K562 (cell line): ENCODE data around the gene RAB25. TPM values are rescaled to one million over a fixed set of nuclear protein-coding genes. Genes with fewer than 3 reads are reported as not detected.

ENCODE experiments used
- ATAC-seq: fragments of 200-7000 bp; cut with Tn5 transposase; 3 replicates; pipeline ENCODE4 v1.9.1; 2020; ENCODE audit warnings: moderate library complexity
- BruUV-seq: library from RNA; stranded (reverse); fragments of 400-500 nt; replicated peaks from 2 replicates; lab custom pipeline; 2021; lab: Mats Ljungman, UMichigan
- CTCF ChIA-PET: fragments of 300-600 bp; formaldehyde crosslinking; extraction: SDS; loops from one replicate; lab custom pipeline; 2021; ENCODE audit warnings: low intra/inter-chr PET ratio; lab: Yijun Ruan, JAX
- POLR2A ChIA-PET: fragments of 300-600, 350-650 bp; sonication (Branson Sonifier 250); formaldehyde crosslinking; extraction: SDS; loops from one replicate; lab custom pipeline; 2021; ENCODE audit warnings: antibody characterized with exemption, inconsistent platforms; lab: Yijun Ruan, JAX
- DNase-seq, 4 experiments: peaks; one replicate each; pipeline versions ENCODE4 v3.0.0 to v3.0.0-alpha.2; 2011 to 2018; ENCODE audit warnings: low spot score in 3 of 4, mixed read lengths in 3 of 4; ENCODE audit errors: extremely low read depth in 1 of 4
- FAIRE-seq: peaks from 2 replicates; lab custom pipeline; 2011; peaks lifted over from hg19 to GRCh38; lab: Jason Lieb, UNC
- H2AFZ ChIP-seq: 2 replicates; pipeline ENCODE4 v1.6.0; 2011; ENCODE audit warnings: low read depth, low read length, control low read depth, inconsistent platforms
- H3K27ac ChIP-seq: fragments of 200-600 bp; 3 replicates; pipeline ENCODE4 v1.8.0; 2011; ENCODE audit warnings: low read depth, mild to moderate bottlenecking, control low read depth, inconsistent platforms, low read length, moderate library complexity, mixed read lengths; ENCODE audit errors: extremely low read depth
- H3K27me3 ChIP-seq, 2 experiments: fragments of 300-600 bp in 1 of 2; 2 replicates in 1 of 2; 3 replicates in 1 of 2; pipeline versions ENCODE4 v1.6.0 to v1.8.0; 2011; ENCODE audit warnings: inconsistent platforms in 2 of 2, low read length in 2 of 2, mild to moderate bottlenecking in 1 of 2, mixed read lengths in 1 of 2, moderate library complexity in 1 of 2; ENCODE audit not compliant: control insufficient read depth in 2 of 2, insufficient read depth in 2 of 2
- H3K36me3 ChIP-seq: fragments of 300-600 bp; 3 replicates; pipeline ENCODE4 v1.8.0; 2011; ENCODE audit warnings: mild to moderate bottlenecking, low read length, inconsistent platforms; ENCODE audit not compliant: control insufficient read depth, insufficient read depth
- H3K4me1 ChIP-seq, 2 experiments: fragments of 200-600 bp in 1 of 2; replicated peaks in 1 of 2; 2 replicates in 1 of 2; 3 replicates in 1 of 2; pipeline versions ENCODE4 v1.5.1 to v1.8.0; 2011; ENCODE audit warnings: inconsistent platforms in 2 of 2, low read length in 2 of 2, mild to moderate bottlenecking in 1 of 2, mixed read lengths in 1 of 2, moderate library complexity in 1 of 2; ENCODE audit not compliant: control insufficient read depth in 2 of 2, insufficient read depth in 2 of 2
- H3K4me2 ChIP-seq: 2 replicates; pipeline ENCODE4 v1.6.1; 2011; ENCODE audit warnings: low read length, control low read depth, inconsistent platforms, mixed read lengths; ENCODE audit not compliant: insufficient read depth
- H3K4me3 ChIP-seq: fragments of 200-600 bp; sonication (generic), shearing (Covaris generic); 2 replicates; pipeline ENCODE4 v1.5.1; 2016; ENCODE audit warnings: control low read depth, inconsistent platforms
- H3K79me2 ChIP-seq: fragments of 200-600 bp; 3 replicates; pipeline ENCODE4 v1.8.0; 2011; ENCODE audit warnings: low read length, inconsistent platforms; ENCODE audit not compliant: control insufficient read depth, insufficient read depth
- H3K9ac ChIP-seq, 2 experiments: 2 replicates each; pipeline versions ENCODE4 v1.6.0 to v1.6.1; 2011; ENCODE audit warnings: low read depth in 2 of 2, low read length in 2 of 2, control low read depth in 1 of 2, inconsistent platforms in 1 of 2, mild to moderate bottlenecking in 1 of 2, mixed read lengths in 1 of 2; ENCODE audit not compliant: insufficient read depth in 1 of 2
- H3K9me1 ChIP-seq: one replicate; pipeline ENCODE4 v1.6.0; 2011; ENCODE audit warnings: inconsistent platforms, mild to moderate bottlenecking, low read length, moderate library complexity; ENCODE audit not compliant: control insufficient read depth, insufficient read depth
- H3K9me3 ChIP-seq: replicated peaks from 2 replicates; pipeline ENCODE4 v1.5.1; 2011; ENCODE audit warnings: low read depth, low read length, inconsistent platforms; ENCODE audit not compliant: control insufficient read depth, insufficient read depth
- H4K20me1 ChIP-seq: replicated peaks from 2 replicates; pipeline ENCODE4 v1.6.1; 2011; ENCODE audit warnings: low read length, inconsistent platforms, mixed read lengths; ENCODE audit not compliant: control insufficient read depth, insufficient read depth
- KDM1A ChIP-seq, 2 experiments: fragments of 450-650 bp; IDR thresholded peaks; 2 replicates each; pipeline ENCODE4 v1.6.1; 2016; ENCODE audit warnings: mild to moderate bottlenecking in 2 of 2
- ZNF668 ChIP-seq: fragments of 250-450 bp; sonication (Bioruptor Pico); IDR thresholded peaks from 2 replicates; pipeline ENCODE4 v1.8.0; 2022; ENCODE audit warnings: mild to moderate bottlenecking, inconsistent platforms
- WGBS: fragments of 100-300 bp; shearing (Covaris generic); methylation state at CpG from one replicate; pipeline ENCODE4 v1.1.6; 2016; ENCODE audit warnings: low coverage, mixed read lengths; ENCODE audit not compliant: insufficient coverage; ENCODE audit errors: missing lambda C conversion rate; 5-methylcytosine and 5-hydroxymethylcytosine counted together
- in situ Hi-C: fragments of 300-500 bp; cut with MboI; formaldehyde crosslinking; loops from 4 replicates; pipeline ENCODE4 v1.15.0; 2018; ENCODE audit warnings: inconsistent platforms, mixed read lengths
- intact Hi-C: fragments of 100-400 bp; cut with micrococcal nuclease; formaldehyde crosslinking; loops from 2 replicates; pipeline ENCODE4 v1.14.2; 2022
- polyA plus RNA-seq, 8 experiments: library from polyadenylated mRNA; depleted of rRNA in 4 of 8; stranded (reverse) in 5 of 8; unstranded in 3 of 8; fragments of >200 nt; fragmentation: Nextera tagmentation in 2 of 8; fragmentation: Illumina TruSeq in 1 of 8; extraction: Ambion mirVana in 2 of 8; extraction: Trizol in 1 of 8; gene quantifications; 2 replicates each; pipeline versions ENCODE4 v1.2.1 to v1.2.3, GENCODE V29; 2011 to 2014; ENCODE audit warnings: inconsistent platforms in 1 of 8, missing spikeins in 1 of 8
- total RNA-seq, 7 experiments: library from RNA; depleted of rRNA in 6 of 7; stranded (reverse); fragments of >200 nt in 6 of 7; fragmentation: Illumina TruSeq in 2 of 7; extraction: Trizol in 2 of 7; gene quantifications; 2 replicates each; pipeline versions ENCODE4 v1.2.1 to v1.2.3, GENCODE V29; 2011 to 2021; ENCODE audit warnings: low replicate concordance in 1 of 7
- TF ChIP-seq, protein P1 (sequence below), 3 experiments: fragments of 200-800 bp in 1 of 3; sonication (Bioruptor generic) in 1 of 3; sonication (generic) in 1 of 3; formaldehyde crosslinking in 1 of 3; IDR thresholded peaks; 2 replicates each; pipeline versions ENCODE4 v1.6.1 to v1.8.0; 2016 to 2022; ENCODE audit warnings: mild to moderate bottlenecking in 2 of 3, missing compliant biosample characterization in 2 of 3, missing genetic modification characterization in 2 of 3, missing genetic modification reagents in 1 of 3

Gene RAB25
- total and polyA plus RNA-seq, 9 of the 15 experiments (the other 6 are each of a cell fraction or from before 2014, with no cell fraction given), result 0.10 to 0.27 (median 0.13) TPM; not detected in 6

DNA sequence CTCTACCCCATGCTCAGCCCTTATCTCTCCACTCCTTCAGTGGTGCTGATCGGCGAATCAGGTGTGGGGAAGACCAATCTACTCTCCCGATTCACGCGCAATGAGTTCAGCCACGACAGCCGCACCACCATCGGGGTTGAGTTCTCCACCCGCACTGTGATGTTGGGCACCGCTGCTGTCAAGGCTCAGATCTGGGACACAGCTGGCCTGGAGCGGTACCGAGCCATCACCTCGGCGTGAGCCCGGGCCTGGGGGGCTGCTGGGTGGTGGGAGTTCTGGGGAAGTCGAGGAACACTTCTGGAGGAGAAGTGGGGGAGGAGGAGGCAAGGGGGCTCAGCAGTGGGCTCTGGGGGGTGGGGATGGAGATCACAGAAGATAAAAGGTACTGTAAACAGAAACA lies 4.9 kb downstream of the RAB25 start:
- H3K4me1 ChIP-seq, result peaks cover 6 to 17% of the 10 kb centered on the region in 2 experiments; a peak in 4 of 5 replicates
- H4K20me1 ChIP-seq, result no peaks in the 10 kb centered on the region
- no peaks in the 10 kb centered on the region for H3K27me3 ChIP-seq
- H2AFZ ChIP-seq, result peak overlapping the region; percentile 29
- POLR2A ChIA-PET, result interaction anchor here (0.5 to 2.5 kb wide), 6 partner anchors 9 to 136 kb away, joined by 3 to 9 read pairs (median 4); partner anchors contain the start of gene KHDC4
- in situ Hi-C loops (loop anchor here (5.0 kb wide), 1 partner anchor 134 kb away; the partner anchor contains the start of gene KHDC4), intact Hi-C loops (loop anchor here (1.0 to 5.0 kb wide), 4 partner anchors 39 to 329 kb away; no protein-coding TSS in a partner anchor)
- H3K4me3 ChIP-seq, result no peak overlapping the region
- no TSS peak for BruUV-seq
- H3K9me1 ChIP-seq, result no peaks in the 10 kb centered on the region
- WGBS, result 46% methylated on average over 16 of the region's 16 CpGs
- no peaks in the 10 kb centered on the region for H3K36me3 ChIP-seq
- no peak for TF ChIP-seq ZNF668 (CRISPR knock-in tag)
- TF ChIP-seq, protein P1, sequence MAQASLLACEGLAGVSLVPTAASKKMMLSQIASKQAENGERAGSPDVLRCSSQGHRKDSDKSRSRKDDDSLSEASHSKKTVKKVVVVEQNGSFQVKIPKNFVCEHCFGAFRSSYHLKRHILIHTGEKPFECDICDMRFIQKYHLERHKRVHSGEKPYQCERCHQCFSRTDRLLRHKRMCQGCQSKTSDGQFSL (CRISPR knock-in tag; IDR thresholded peaks at IDR 0.05), result peak; percentile 62
- TF ChIP-seq, protein P1 (tag; IDR thresholded peaks at IDR 0.05), result no peak
- TF ChIP-seq KDM1A (IDR thresholded peaks at IDR 0.05), result 0 out of 4 replicates have a peak, but pooled peaks of 1 of the 2 experiments have one; percentile 10
- peak overlapping the region in 1 of 2 experiments; percentile 55; a peak in 1 of 4 replicates for H3K9ac ChIP-seq
- no peak overlapping the region for H3K4me2 ChIP-seq
- no peaks in the 10 kb centered on the region for H3K79me2 ChIP-seq
- DNase-seq, result no peak
- FAIRE-seq, result no peak
- ATAC-seq, result no peak
- no peaks in the 10 kb centered on the region for H3K9me3 ChIP-seq
- no peak overlapping the region for H3K27ac ChIP-seq
- CTCF ChIA-PET, result interaction anchor here (1.1 to 1.2 kb wide), 3 partner anchors 40 to 130 kb away, joined by 5 to 7 read pairs (median 5); no protein-coding TSS in a partner anchor
